ENCODE measurements around the gene ZFP62. TPM values are rescaled to one million over a fixed set of nuclear protein-coding genes. Genes with fewer than 3 reads are reported as not detected.

Gene ZFP62
- total RNA-seq, 1 experiment from 2014 or later, result 30.7 TPM

DNA sequence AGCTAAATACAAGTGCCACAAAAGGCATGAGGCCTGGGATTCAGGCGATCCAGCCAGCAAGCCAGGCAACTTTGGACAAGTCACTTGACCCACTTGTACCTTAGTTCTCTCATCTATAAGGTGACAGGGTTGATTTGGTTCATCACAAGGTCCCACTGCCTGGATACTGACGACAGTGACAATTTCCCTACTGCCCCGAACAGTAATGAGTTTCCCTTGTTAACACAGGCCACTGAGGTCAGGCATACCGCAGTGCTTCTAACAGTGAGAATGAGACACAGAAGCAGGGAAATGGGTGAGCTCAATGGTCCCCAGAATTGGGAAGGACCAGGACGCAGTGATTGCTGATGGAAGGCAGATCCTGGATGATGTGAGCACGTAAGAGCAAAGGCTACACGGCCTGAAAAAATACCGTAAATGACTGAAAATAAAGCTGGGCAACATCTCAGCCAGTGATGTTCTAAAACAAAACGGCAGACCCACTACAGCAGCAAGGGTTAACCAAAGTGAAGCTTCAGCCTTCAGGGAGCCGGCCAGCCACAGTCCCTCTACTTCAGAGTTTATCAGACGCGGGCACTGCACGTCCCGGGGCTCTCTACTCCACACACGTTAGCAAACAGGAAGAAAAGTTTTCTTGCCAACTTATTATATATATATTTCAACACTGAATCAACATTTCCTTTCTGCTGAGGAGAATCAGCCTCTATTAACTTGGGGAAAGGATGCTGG lies 59.3 kb downstream of the ZFP62 start:
- peak overlapping the region; percentile 88 to 89 for H3K4me3 ChIP-seq (replicated peaks in 1 of 2; ENCODE audit: low read depth in 1 of 2, low read length in 2 of 2)
- peak; percentile 31 for ATAC-seq
- no peak for TF ChIP-seq JUND (IDR thresholded peaks at IDR 0.05)
- TF ChIP-seq SIN3A (IDR thresholded peaks at IDR 0.05; ENCODE audit: low read depth), result no peak
- TF ChIP-seq ELF1 (IDR thresholded peaks at IDR 0.05; ENCODE audit: borderline replicate concordance, low read depth), result no peak
- TF ChIP-seq EGR1 (IDR thresholded peaks at IDR 0.05; ENCODE audit: low read depth), result no peak
- TF ChIP-seq, protein P1, sequence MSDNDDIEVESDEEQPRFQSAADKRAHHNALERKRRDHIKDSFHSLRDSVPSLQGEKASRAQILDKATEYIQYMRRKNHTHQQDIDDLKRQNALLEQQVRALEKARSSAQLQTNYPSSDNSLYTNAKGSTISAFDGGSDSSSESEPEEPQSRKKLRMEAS (IDR thresholded peaks at IDR 0.05), result no peak
- no peak for TF ChIP-seq POLR2AphosphoS5 (IDR thresholded peaks at IDR 0.05; ENCODE audit: low read depth, low read length)
- no peak for TF ChIP-seq FOSL1 (IDR thresholded peaks at IDR 0.05; ENCODE audit: low read depth)
- no peak for TF ChIP-seq EZH2 (IDR thresholded peaks at IDR 0.05)
- TF ChIP-seq RAD21 (IDR thresholded peaks at IDR 0.05; ENCODE audit: low read depth), result no peak
- TF ChIP-seq, protein P2, sequence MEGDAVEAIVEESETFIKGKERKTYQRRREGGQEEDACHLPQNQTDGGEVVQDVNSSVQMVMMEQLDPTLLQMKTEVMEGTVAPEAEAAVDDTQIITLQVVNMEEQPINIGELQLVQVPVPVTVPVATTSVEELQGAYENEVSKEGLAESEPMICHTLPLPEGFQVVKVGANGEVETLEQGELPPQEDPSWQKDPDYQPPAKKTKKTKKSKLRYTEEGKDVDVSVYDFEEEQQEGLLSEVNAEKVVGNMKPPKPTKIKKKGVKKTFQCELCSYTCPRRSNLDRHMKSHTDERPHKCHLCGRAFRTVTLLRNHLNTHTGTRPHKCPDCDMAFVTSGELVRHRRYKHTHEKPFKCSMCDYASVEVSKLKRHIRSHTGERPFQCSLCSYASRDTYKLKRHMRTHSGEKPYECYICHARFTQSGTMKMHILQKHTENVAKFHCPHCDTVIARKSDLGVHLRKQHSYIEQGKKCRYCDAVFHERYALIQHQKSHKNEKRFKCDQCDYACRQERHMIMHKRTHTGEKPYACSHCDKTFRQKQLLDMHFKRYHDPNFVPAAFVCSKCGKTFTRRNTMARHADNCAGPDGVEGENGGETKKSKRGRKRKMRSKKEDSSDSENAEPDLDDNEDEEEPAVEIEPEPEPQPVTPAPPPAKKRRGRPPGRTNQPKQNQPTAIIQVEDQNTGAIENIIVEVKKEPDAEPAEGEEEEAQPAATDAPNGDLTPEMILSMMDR (IDR thresholded peaks at IDR 0.05 in 2 of 3, conservative IDR thresholded peaks at IDR 0.05 in 1 of 3; ENCODE audit: borderline replicate concordance in 1 of 3, insufficient read depth in 1 of 3, low read depth in 2 of 3, low read length in 2 of 3), result no peak
- no peak overlapping the region for H2AFZ ChIP-seq (ENCODE audit: low read depth, low read length, poor library complexity, severe bottlenecking)
- H3K27me3 ChIP-seq (ENCODE audit: insufficient read depth, low read length), result no peaks in the 10 kb centered on the region
- DNase-seq (ENCODE audit: low read depth, low spot score), result no peak
- peaks cover 5 to 40% of the 10 kb centered on the region in 2 experiments; a peak in 3 of 4 replicates for H3K4me1 ChIP-seq (ENCODE audit: control insufficient read depth in 1 of 2, insufficient read depth in 2 of 2, low read length in 2 of 2)
- H3K9me3 ChIP-seq (ENCODE audit: control insufficient read depth in 1 of 2, insufficient read depth in 1 of 2, low read depth in 1 of 2, low read length in 2 of 2), result no peaks in the 10 kb centered on the region
- H3K79me2 ChIP-seq (ENCODE audit: insufficient read depth, low read length), result peaks cover 62% of the 10 kb centered on the region
- peaks cover 0 to 10% of the 10 kb centered on the region in 2 experiments; a peak in 1 of 4 replicates for H3K36me3 ChIP-seq (ENCODE audit: control insufficient read depth in 1 of 2, insufficient read depth in 2 of 2, low read length in 2 of 2)
- H3K9me2 ChIP-seq (ENCODE audit: insufficient read depth), result no peaks in the 10 kb centered on the region
- RAD21 ChIA-PET (ENCODE audit: low non-redundant PET in 1 of 2, low total read pairs in 2 of 2, uncharacterized antibody in 2 of 2, unreplicated experiment in 2 of 2), result no interaction called here
- POLR2A ChIA-PET, result interaction anchor here (1.1 kb wide), 1 partner anchor 15 kb away, joined by 4 read pairs; no protein-coding TSS in a partner anchor
- intact Hi-C loops (cut with micrococcal nuclease), result no loop called here
- H3K27ac ChIP-seq (ENCODE audit: low read depth, low read length), result no peak overlapping the region
- H3K4me2 ChIP-seq (ENCODE audit: low read length), result peak overlapping the region; percentile 72
- H4K20me1 ChIP-seq (ENCODE audit: insufficient read depth), result peaks cover 10% of the 10 kb centered on the region; the same call in 1 of the 2 replicates
- BruUV-seq (replicated peaks), result TSS peak; percentile 42
- CTCF ChIA-PET, result interaction anchor here (0.6 kb wide), 1 partner anchor 8 kb away, joined by 3 read pairs; no protein-coding TSS in a partner anchor
- H3K9ac ChIP-seq (ENCODE audit: low read length), result peak overlapping the region; percentile 89
